Smooth muscle cell (in vitro differentiated cells): ENCODE data around the gene RNF141. TPM values are rescaled to one million over a fixed set of nuclear protein-coding genes. Genes with fewer than 3 reads are reported as not detected.

ENCODE experiments used
- DNase-seq: peaks from one replicate; lab custom pipeline; 2025; ENCODE audit not compliant: unreplicated experiment; lab: John Stamatoyannopoulos, UW
- H2AFZ ChIP-seq: fragments of 200-600 bp; sonication (generic); 2 replicates; pipeline ENCODE4 v1.6.0; 2016; ENCODE audit warnings: antibody characterized with exemption, low read depth, mild to moderate bottlenecking
- H3F3A ChIP-seq: fragments of 200-600 bp; sonication (generic); 2 replicates; pipeline ENCODE4 v1.6.0; 2017; ENCODE audit warnings: antibody characterized with exemption, low read depth
- H3K27ac ChIP-seq: fragments of 200-600 bp; sonication (generic); 2 replicates; pipeline ENCODE4 v1.5.1; 2016; ENCODE audit warnings: low read depth, mild to moderate bottlenecking
- H3K27me3 ChIP-seq: fragments of 200-600 bp; sonication (generic); 2 replicates; pipeline ENCODE4 v1.6.1; 2016; ENCODE audit warnings: low read depth, mild to moderate bottlenecking
- H3K36me3 ChIP-seq: fragments of 200-600 bp; sonication (generic); 2 replicates; pipeline ENCODE4 v1.5.1; 2016; ENCODE audit warnings: low read depth
- H3K4me1 ChIP-seq: fragments of 200-600 bp; sonication (generic); 2 replicates; pipeline ENCODE4 v1.5.1; 2016; ENCODE audit warnings: low read depth
- H3K4me2 ChIP-seq: fragments of 200-600 bp; sonication (generic); 2 replicates; pipeline ENCODE4 v1.6.0; 2016; ENCODE audit warnings: mild to moderate bottlenecking
- H3K4me3 ChIP-seq: fragments of 200-600 bp; sonication (generic); 2 replicates; pipeline ENCODE4 v1.5.1; 2016; ENCODE audit warnings: mild to moderate bottlenecking
- H3K79me2 ChIP-seq: fragments of 200-600 bp; sonication (generic); 2 replicates; pipeline ENCODE4 v1.6.0; 2016; ENCODE audit warnings: low read depth, mild to moderate bottlenecking
- H3K9ac ChIP-seq: fragments of 200-600 bp; sonication (generic); 2 replicates; pipeline ENCODE4 v1.6.0; 2016; ENCODE audit warnings: low read depth
- H3K9me3 ChIP-seq: fragments of 200-600 bp; sonication (generic); replicated peaks from 2 replicates; pipeline ENCODE4 v1.5.1; 2016; ENCODE audit warnings: low read depth
- H4K20me1 ChIP-seq: fragments of 200-600 bp; sonication (generic); 2 replicates; pipeline ENCODE4 v1.6.0; 2016; ENCODE audit warnings: low read depth
- WGBS: methylation state at CpG from one replicate; pipeline ENCODE4 v1.1.7; 2016; ENCODE audit warnings: low lambda C conversion rate; 5-methylcytosine and 5-hydroxymethylcytosine counted together
- polyA plus RNA-seq: library from polyadenylated mRNA; unstranded; fragments of >200 nt; fragmentation: Nextera tagmentation; extraction: Ambion mirVana; gene quantifications from 2 replicates; pipeline ENCODE4 v1.2.1, GENCODE V29; 2016
- total RNA-seq: library from RNA; depleted of rRNA; stranded (reverse); fragments of >200 nt; gene quantifications from 2 replicates; pipeline ENCODE4 v1.2.3, GENCODE V29; 2014
- TF ChIP-seq, protein P1 (sequence below): fragments of 200-600 bp; sonication (generic); IDR thresholded peaks from 2 replicates; pipeline ENCODE4 v1.5.1; 2017; ENCODE audit warnings: borderline replicate concordance, mild to moderate bottlenecking, antibody characterized with exemption; ENCODE audit not compliant: insufficient read depth, poor library complexity, severe bottlenecking

The RNF141 gene
- total and polyA plus RNA-seq, 2 experiments from 2014 or later = 16.2 to 24.4 TPM

DNA sequence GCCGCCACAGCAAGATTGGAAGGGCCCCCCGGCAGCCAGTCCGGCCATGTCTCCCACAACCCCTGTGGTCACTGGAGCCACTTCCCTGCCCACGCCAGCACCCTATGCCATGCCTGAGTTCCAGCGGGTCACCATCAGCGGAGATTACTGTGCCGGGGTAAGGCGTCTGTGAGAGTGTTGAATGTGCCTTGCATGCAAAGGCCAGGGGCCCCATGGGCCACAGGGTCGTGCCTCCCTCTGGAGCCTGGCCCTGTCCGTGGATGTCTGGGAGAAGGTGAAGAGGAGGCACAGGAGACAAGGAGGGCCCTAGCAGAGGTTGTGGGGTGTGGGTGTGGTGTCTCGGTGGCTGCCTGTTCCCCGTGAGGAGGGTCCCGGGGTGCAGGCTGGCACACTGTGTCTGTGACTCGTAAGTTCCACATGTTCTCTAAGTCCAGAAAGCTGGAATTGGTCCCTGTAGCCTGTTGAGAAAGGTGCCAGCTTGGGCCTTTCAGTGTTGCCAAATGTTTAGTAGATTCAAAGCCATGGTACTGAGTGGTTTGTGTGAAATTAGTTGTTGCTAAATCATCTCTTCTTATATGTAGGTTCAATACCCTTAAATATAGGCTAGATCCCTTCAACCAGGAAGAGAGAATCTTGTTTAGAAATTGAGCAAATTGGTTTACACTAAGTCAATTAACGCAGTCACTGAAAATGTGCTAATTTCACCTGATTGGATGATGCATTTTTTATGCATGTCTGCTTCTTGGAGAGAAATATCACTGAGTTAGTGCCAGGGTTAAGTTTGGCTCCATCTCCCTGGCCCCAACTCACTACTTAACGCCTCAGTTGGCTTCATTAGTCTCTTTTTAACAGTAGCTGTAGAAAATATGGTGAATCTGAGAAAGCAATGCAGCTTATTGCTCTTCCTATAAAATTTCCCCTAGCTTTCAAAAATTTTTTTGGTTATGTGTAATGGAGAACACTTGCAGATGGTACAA lies 62.1 kb downstream of the RNF141 start:
- Histone ChIP-seq H3K79me2 (no peaks in the 10 kb centered on the region), H3K27ac (no peak overlapping the region), H3F3A (no peaks in the 10 kb centered on the region), H3K4me2 (no peak overlapping the region), H3K4me3 (no peak overlapping the region), H3K9ac (no peak overlapping the region), H3K4me1 (no peaks in the 10 kb centered on the region), H3K27me3 (no peaks in the 10 kb centered on the region), H2AFZ (no peak overlapping the region), H3K9me3 (no peaks in the 10 kb centered on the region), H4K20me1 (no peaks in the 10 kb centered on the region), H3K36me3 (no peaks in the 10 kb centered on the region)
- TF ChIP-seq, protein P1, sequence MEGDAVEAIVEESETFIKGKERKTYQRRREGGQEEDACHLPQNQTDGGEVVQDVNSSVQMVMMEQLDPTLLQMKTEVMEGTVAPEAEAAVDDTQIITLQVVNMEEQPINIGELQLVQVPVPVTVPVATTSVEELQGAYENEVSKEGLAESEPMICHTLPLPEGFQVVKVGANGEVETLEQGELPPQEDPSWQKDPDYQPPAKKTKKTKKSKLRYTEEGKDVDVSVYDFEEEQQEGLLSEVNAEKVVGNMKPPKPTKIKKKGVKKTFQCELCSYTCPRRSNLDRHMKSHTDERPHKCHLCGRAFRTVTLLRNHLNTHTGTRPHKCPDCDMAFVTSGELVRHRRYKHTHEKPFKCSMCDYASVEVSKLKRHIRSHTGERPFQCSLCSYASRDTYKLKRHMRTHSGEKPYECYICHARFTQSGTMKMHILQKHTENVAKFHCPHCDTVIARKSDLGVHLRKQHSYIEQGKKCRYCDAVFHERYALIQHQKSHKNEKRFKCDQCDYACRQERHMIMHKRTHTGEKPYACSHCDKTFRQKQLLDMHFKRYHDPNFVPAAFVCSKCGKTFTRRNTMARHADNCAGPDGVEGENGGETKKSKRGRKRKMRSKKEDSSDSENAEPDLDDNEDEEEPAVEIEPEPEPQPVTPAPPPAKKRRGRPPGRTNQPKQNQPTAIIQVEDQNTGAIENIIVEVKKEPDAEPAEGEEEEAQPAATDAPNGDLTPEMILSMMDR = no peak
- WGBS = 93% methylated on average over 16 of the region's 16 CpGs
- no peak for DNase-seq

DNA sequence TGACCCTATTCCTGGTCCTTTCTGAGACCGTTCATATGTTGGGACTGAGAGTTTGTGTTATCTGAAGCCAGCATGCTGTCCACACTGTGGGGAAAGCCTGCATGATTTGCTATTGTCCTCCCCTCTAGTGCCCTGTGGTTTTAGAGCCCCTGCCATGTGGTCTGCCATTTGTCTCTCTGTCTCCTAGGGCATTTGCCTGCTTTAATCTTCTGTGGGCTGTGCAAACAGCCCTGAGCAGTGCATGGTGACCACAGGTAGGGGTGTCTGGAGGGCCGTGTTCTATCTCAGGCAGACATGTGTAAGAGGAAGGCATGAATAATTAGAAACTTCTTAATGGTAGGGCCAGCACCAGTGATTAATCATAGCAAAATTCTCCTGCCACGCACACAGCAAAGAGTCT lies 62.9 kb downstream of the RNF141 start:
- Histone ChIP-seq H3F3A (no peaks in the 10 kb centered on the region), H4K20me1 (no peaks in the 10 kb centered on the region), H3K79me2 (no peaks in the 10 kb centered on the region), H3K36me3 (no peaks in the 10 kb centered on the region), H3K27me3 (no peaks in the 10 kb centered on the region), H3K9ac (no peak overlapping the region), H3K27ac (no peak overlapping the region), H3K4me1 (no peaks in the 10 kb centered on the region), H3K4me3 (no peak overlapping the region), H2AFZ (no peak overlapping the region), H3K9me3 (no peaks in the 10 kb centered on the region), H3K4me2 (no peak overlapping the region)
- 42% methylated on average over 3 of the region's 3 CpGs for WGBS
- no peak for DNase-seq
- TF ChIP-seq, protein P1 = no peak

DNA sequence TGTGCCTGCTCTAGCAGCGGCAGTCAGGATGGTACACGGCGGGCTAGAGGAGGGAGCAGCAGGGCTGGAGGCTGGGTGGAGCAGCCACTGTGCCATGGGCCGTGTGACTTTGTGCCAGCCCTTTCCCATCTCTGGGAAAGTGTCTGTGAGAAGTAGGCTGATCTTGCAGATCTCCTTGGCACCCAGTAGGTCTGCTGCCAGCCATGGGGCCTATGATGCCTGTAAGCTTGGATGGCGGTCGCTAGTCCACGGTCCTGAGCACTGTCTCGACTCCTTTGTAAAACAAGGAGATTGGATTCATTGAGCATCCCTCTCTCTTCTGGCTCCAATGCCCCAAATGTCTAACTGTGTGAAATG lies 63.3 kb downstream of the RNF141 start:
- WGBS = over 99% methylated on average over 8 of the region's 8 CpGs
- no peak overlapping the region for H3K4me3 ChIP-seq
- no peak for DNase-seq
- H3K79me2 ChIP-seq = no peaks in the 10 kb centered on the region
- no peaks in the 10 kb centered on the region for H3K4me1 ChIP-seq
- H3K9me3 ChIP-seq = no peaks in the 10 kb centered on the region
- H2AFZ ChIP-seq = no peak overlapping the region
- no peaks in the 10 kb centered on the region for H3K27me3 ChIP-seq
- no peaks in the 10 kb centered on the region for H4K20me1 ChIP-seq
- no peak overlapping the region for H3K4me2 ChIP-seq
- no peak overlapping the region for H3K27ac ChIP-seq
- no peaks in the 10 kb centered on the region for H3K36me3 ChIP-seq
- TF ChIP-seq, protein P1 = no peak
- H3K9ac ChIP-seq = no peak overlapping the region
- H3F3A ChIP-seq = no peaks in the 10 kb centered on the region
